Measurements from ENCODE around the gene DOK6.

DNA sequence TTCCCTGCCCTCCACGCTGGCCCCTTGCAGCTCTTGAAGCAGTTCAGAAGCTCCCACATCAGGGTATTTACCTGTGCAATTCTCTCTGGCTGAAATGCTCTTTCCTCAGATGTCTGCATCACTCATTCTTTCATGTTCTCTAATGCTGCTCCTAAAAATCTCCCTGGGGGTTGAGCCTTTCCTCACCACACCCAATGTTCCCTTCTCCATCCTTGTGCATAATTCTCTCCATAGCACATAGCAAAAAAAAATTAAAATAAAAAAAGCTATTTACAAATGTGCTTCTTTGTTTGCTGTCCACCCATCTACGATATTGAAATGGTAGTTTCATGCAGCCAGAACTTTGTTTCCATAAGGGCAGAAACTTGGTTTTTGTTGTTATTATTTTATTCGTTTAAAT, 155.5 kb downstream of the DOK6 start:
- no peak for TF ChIP-seq CTCF (IDR thresholded peaks at IDR 0.05)
- no peak for TF ChIP-seq EZH2 (IDR thresholded peaks at IDR 0.05; ENCODE audit: borderline replicate concordance, insufficient read depth, low read depth, low read length, poor library complexity, severe bottlenecking)

Measured in B cell (primary cell).